ENCODE data around the gene MEIS2.

The MEIS2 gene

DNA sequence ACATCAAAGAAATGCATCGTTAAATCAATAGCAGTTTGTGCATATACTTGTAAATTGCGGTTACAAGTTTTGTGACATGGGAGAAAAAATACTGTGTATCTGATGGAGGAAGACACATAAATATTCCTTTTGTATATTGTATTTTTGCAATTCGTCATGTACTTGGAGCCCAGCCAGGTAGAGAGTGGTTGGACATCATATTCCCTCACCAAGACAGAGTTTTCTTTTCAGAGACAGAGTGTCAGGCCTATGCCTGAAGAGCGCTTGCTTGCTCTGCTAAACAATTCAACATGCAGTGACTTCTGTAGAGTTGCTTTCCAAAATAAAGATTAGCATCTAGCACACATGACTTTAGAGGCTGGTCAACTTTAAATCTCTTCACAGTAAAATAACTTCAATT lies 24.8 kb upstream of the MEIS2 start:
- Histone ChIP-seq H3K27me3 (ENCODE audit: insufficient read depth, low read depth) (no peaks in the 10 kb centered on the region), H3K79me2 (ENCODE audit: insufficient read depth, low read depth) (no peaks in the 10 kb centered on the region), H3K9ac (no peak overlapping the region), H3K27ac (no peak overlapping the region), H4K20me1 (ENCODE audit: insufficient read depth) (no peaks in the 10 kb centered on the region), H3K4me1 (ENCODE audit: low read depth, poor library complexity, severe bottlenecking) (no peaks in the 10 kb centered on the region), H2AFZ (ENCODE audit: low read depth) (no peak overlapping the region), H3K36me3 (ENCODE audit: insufficient read depth) (no peaks in the 10 kb centered on the region), H3K4me3 (IDR thresholded peaks at IDR 0.05; ENCODE audit: insufficient read depth, low read depth, low read length) (no peak overlapping the region), H3K4me2 (no peak overlapping the region)
- TF ChIP-seq, protein P1, sequence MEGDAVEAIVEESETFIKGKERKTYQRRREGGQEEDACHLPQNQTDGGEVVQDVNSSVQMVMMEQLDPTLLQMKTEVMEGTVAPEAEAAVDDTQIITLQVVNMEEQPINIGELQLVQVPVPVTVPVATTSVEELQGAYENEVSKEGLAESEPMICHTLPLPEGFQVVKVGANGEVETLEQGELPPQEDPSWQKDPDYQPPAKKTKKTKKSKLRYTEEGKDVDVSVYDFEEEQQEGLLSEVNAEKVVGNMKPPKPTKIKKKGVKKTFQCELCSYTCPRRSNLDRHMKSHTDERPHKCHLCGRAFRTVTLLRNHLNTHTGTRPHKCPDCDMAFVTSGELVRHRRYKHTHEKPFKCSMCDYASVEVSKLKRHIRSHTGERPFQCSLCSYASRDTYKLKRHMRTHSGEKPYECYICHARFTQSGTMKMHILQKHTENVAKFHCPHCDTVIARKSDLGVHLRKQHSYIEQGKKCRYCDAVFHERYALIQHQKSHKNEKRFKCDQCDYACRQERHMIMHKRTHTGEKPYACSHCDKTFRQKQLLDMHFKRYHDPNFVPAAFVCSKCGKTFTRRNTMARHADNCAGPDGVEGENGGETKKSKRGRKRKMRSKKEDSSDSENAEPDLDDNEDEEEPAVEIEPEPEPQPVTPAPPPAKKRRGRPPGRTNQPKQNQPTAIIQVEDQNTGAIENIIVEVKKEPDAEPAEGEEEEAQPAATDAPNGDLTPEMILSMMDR (conservative IDR thresholded peaks at IDR 0.05; ENCODE audit: low read depth, low read length): no peak

DNA sequence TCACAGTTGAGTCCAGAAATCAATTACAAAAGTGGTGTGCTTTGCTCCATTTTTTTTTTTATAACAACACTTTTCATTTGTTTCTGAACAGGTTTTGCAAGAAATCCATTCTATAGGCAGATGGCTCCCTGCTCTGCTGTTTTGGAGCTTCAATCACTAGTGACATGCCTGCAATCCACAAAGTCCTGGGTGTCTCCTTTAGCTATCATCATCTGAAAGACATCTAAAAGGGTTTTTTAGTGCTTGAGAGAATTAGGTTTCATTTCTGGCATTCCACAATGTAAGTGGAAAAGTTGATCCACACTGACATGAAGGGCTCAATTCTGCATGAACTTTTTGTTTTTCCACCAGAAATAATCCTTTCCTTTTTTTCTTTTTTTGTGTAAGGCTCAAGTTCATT lies 24.0 kb upstream of the MEIS2 start:
- TF ChIP-seq, protein P1 (conservative IDR thresholded peaks at IDR 0.05; ENCODE audit: low read depth, low read length): no peak
- Histone ChIP-seq H3K36me3 (ENCODE audit: insufficient read depth) (no peaks in the 10 kb centered on the region), H3K4me2 (no peak overlapping the region), H3K4me1 (ENCODE audit: low read depth, poor library complexity, severe bottlenecking) (no peaks in the 10 kb centered on the region), H3K27me3 (ENCODE audit: insufficient read depth, low read depth) (no peaks in the 10 kb centered on the region), H3K9ac (no peak overlapping the region), H3K4me3 (IDR thresholded peaks at IDR 0.05; ENCODE audit: insufficient read depth, low read depth, low read length) (no peak overlapping the region), H3K27ac (no peak overlapping the region), H4K20me1 (ENCODE audit: insufficient read depth) (no peaks in the 10 kb centered on the region), H3K79me2 (ENCODE audit: insufficient read depth, low read depth) (no peaks in the 10 kb centered on the region), H2AFZ (ENCODE audit: low read depth) (no peak overlapping the region)

DNA sequence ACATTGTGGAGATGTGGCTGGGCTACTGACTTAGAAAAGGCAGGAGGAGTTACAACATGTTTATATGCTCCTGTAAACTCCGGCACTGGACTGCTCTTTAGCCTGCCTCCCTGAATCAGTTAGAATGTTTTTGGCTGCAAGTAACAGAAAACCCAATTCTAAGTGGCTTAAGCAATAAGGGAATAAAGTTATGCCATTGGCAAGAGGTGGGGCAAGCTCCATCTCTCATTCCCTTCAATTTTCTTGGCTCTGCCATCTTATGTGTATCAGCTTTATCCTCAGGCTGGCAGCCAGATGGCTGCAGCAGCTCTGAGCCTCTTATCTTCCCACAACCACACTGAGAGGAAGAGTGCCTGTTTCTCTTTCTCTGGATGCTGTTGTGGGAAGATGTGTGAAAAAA lies 22.4 kb upstream of the MEIS2 start:
- Histone ChIP-seq H2AFZ (ENCODE audit: low read depth) (no peak overlapping the region), H4K20me1 (ENCODE audit: insufficient read depth) (no peaks in the 10 kb centered on the region)
- TF ChIP-seq, protein P1 (conservative IDR thresholded peaks at IDR 0.05; ENCODE audit: low read depth, low read length): no peak

DNA sequence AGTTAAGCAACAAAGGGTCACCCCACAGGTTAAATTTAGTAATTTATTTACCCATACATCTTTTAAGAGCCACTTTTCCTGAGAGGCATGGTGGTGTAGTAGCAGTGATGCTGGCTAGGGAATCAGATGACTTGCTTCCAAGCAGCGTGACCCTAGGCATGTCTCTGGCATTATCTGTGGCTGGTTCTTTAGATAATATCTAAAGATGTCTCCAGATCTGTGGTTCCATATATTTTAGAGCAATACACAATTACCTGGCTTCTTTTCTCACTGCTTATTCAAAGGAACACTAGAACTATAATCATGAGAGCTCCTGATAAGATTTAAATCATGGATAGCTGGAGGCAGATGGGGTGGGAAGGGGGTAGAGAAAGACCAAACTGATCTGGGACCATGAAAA lies 21.1 kb upstream of the MEIS2 start:
- H2AFZ ChIP-seq (ENCODE audit: low read depth): no peak overlapping the region
- no peaks in the 10 kb centered on the region for H3K79me2 ChIP-seq (ENCODE audit: insufficient read depth, low read depth)
- H3K36me3 ChIP-seq (ENCODE audit: insufficient read depth): no peaks in the 10 kb centered on the region
- no peak overlapping the region for H3K4me3 ChIP-seq (IDR thresholded peaks at IDR 0.05; ENCODE audit: insufficient read depth, low read depth, low read length)
- H3K4me1 ChIP-seq (ENCODE audit: low read depth, poor library complexity, severe bottlenecking): no peaks in the 10 kb centered on the region
- TF ChIP-seq, protein P1 (conservative IDR thresholded peaks at IDR 0.05; ENCODE audit: low read depth, low read length): no peak
- no peak overlapping the region for H3K4me2 ChIP-seq
- H3K27me3 ChIP-seq (ENCODE audit: insufficient read depth, low read depth): no peaks in the 10 kb centered on the region
- no peak overlapping the region for H3K27ac ChIP-seq
- no peak overlapping the region for H3K9ac ChIP-seq
- H4K20me1 ChIP-seq (ENCODE audit: insufficient read depth): no peaks in the 10 kb centered on the region

More for the DNA sequence above, 22.4 kb upstream of the MEIS2 start:
- no peak overlapping the region for H3K4me2 ChIP-seq
- H3K27me3 ChIP-seq (ENCODE audit: insufficient read depth, low read depth): no peaks in the 10 kb centered on the region
- no peaks in the 10 kb centered on the region for H3K79me2 ChIP-seq (ENCODE audit: insufficient read depth, low read depth)
- no peak overlapping the region for H3K4me3 ChIP-seq (IDR thresholded peaks at IDR 0.05; ENCODE audit: insufficient read depth, low read depth, low read length)
- H3K9ac ChIP-seq: no peak overlapping the region
- H3K27ac ChIP-seq: no peak overlapping the region
- no peaks in the 10 kb centered on the region for H3K4me1 ChIP-seq (ENCODE audit: low read depth, poor library complexity, severe bottlenecking)
- H3K36me3 ChIP-seq (ENCODE audit: insufficient read depth): no peaks in the 10 kb centered on the region

All from KMS-11 (cell line).